Testis (tissue), 3 donors: ENCODE results near the gene GRK7. TPM values are rescaled to one million over a fixed set of nuclear protein-coding genes. Genes with fewer than 3 reads are reported as not detected.
A peak's percentile ranks its signal among the peaks of the same experiment; 100 is the strongest.

Experiments used
- DNase-seq: peaks from one replicate; pipeline ENCODE4 v3.0.0-alpha.2; 2019
- H3K27ac ChIP-seq, 2 donors: fragments of 200-600 bp; sonication (generic); one replicate each; pipeline ENCODE4 v1.5.1; 2019
- H3K27me3 ChIP-seq: fragments of 200-600 bp; sonication (generic); one replicate; pipeline ENCODE4 v1.5.1; 2019
- H3K36me3 ChIP-seq: fragments of 200-600 bp; sonication (generic); one replicate; pipeline ENCODE4 v1.5.1; 2017; ENCODE audit warnings: low read depth; ENCODE audit errors: missing control alignments
- H3K4me1 ChIP-seq: fragments of 200-600 bp; sonication (generic); one replicate; pipeline ENCODE4 v1.5.1; 2019
- H3K4me3 ChIP-seq, 2 donors: fragments of 200-600 bp; sonication (generic); one replicate each; pipeline ENCODE4 v1.5.1; 2017 to 2019
- H3K9me3 ChIP-seq: fragments of 200-600 bp; sonication (generic); one replicate; pipeline ENCODE4 v1.5.1; 2017
- POLR2A ChIP-seq: fragments of 450-650 bp; IDR thresholded peaks from one replicate; pipeline ENCODE4 v1.6.1; 2017; ENCODE audit warnings: antibody characterized with exemption, mild to moderate bottlenecking, moderate library complexity
- WGBS, 2 donors: methylation state at CpG; one replicate each; pipeline ENCODE4 v1.1.5; 2018; 5-methylcytosine and 5-hydroxymethylcytosine counted together
- intact Hi-C: fragments of 100-400 bp; cut with DNase I; formaldehyde crosslinking; loops from one replicate; pipeline ENCODE4 v1.15.1; 2023; ENCODE audit warnings: low total_unique reads
- polyA plus RNA-seq: library from polyadenylated mRNA; stranded (reverse); fragments of 350-450 nt; fragmentation: Illumina TruSeq; extraction: RNeasy Lipid Tissue Mini Kit (QIAGEN cat#74804); gene quantifications from one replicate; pipeline ENCODE4 v1.2.3, GENCODE V29; 2014; ENCODE audit warnings: low read depth, low replicate concordance; ENCODE audit not compliant: insufficient read depth
- total RNA-seq, 2 donors: library from RNA; depleted of rRNA; stranded (reverse); fragments of >200 nt; gene quantifications; one replicate each; pipeline ENCODE4 v1.2.3, GENCODE V29; 2016
- TF ChIP-seq, protein P1 (sequence below), 3 experiments: fragments of 450-650 bp in 2 of 3; fragments of 200-600 bp in 1 of 3; sonication (generic) in 1 of 3; IDR thresholded peaks; one replicate each; pipeline ENCODE4 v1.5.1; 2016 to 2019; ENCODE audit warnings: antibody characterized with exemption in 3 of 3, mild to moderate bottlenecking in 2 of 3, moderate library complexity in 1 of 3

Gene GRK7
- total and polyA plus RNA-seq, 3 donors from 2014 or later, result 0.12 to 0.31 TPM; not detected in 1

GRCh38 chr3:141738022-141738890 is 25.0 kb upstream of the GRK7 start, which contains the start of gene RNF7:
TSS of gene RNF7 (plus strand) at chr3:141738298. CDS start at chr3:141738342, 44 bp downstream.
- peak; percentile 60 for TF ChIP-seq POLR2A
- TF ChIP-seq, protein P1, sequence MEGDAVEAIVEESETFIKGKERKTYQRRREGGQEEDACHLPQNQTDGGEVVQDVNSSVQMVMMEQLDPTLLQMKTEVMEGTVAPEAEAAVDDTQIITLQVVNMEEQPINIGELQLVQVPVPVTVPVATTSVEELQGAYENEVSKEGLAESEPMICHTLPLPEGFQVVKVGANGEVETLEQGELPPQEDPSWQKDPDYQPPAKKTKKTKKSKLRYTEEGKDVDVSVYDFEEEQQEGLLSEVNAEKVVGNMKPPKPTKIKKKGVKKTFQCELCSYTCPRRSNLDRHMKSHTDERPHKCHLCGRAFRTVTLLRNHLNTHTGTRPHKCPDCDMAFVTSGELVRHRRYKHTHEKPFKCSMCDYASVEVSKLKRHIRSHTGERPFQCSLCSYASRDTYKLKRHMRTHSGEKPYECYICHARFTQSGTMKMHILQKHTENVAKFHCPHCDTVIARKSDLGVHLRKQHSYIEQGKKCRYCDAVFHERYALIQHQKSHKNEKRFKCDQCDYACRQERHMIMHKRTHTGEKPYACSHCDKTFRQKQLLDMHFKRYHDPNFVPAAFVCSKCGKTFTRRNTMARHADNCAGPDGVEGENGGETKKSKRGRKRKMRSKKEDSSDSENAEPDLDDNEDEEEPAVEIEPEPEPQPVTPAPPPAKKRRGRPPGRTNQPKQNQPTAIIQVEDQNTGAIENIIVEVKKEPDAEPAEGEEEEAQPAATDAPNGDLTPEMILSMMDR (IDR thresholded peaks at IDR 0.05), result peak; percentile 86 to 98 (median 95)
- peak; percentile 96 for DNase-seq
- no peaks in the 10 kb centered on the region for H3K27me3 ChIP-seq
- WGBS, 2 donors, result 0% methylated on average over 41 to 79 of the region's 81 CpGs
- H3K4me3 ChIP-seq, result peak within 1 kb of the TSS; percentile 96
- H3K4me1 ChIP-seq, result peaks cover 21% of the 10 kb centered on the region
- no peaks in the 10 kb centered on the region for H3K9me3 ChIP-seq
- intact Hi-C loops, result loop anchor here (10.0 kb wide), 1 partner anchor 137 kb away; the partner anchor contains the start of gene ATP1B3
- peak within 1 kb of the TSS; percentile 96 to 97 for H3K27ac ChIP-seq
- H3K36me3 ChIP-seq, result no peaks in the 10 kb centered on the region

DNA sequence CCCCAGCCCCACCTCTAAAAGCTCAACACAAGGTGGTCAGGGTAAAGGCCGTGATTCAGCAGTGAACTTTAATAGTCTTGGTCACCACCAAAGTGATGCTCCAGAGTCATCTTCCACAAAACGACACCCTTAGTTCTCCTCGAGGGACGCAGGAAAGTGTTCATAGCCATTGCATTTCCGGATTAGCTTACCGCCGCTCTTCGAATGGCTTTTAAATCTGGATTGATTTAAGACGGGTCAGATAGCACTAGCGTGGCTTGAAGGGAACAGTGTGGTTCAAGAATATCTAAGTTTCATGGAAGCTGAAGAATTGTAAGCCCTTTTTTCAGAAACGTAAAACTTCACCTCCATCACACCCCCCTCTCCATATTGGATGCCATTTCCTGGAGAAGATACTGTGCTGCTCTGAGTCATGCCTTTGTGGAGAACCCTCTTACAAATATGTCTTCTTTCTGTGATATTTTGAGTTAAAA is 24.3 kb upstream of the GRK7 start:
- WGBS, 2 donors, result 0 to 2% methylated on average over 11 of the region's 11 CpGs
- H3K36me3 ChIP-seq, result no peaks in the 10 kb centered on the region
- no peak for TF ChIP-seq POLR2A
- TF ChIP-seq, protein P1 (IDR thresholded peaks at IDR 0.05), result no peak
- intact Hi-C loops, result loop anchor here (10.0 kb wide), 1 partner anchor 136 kb away; the partner anchor contains the start of gene ATP1B3
- peak overlapping the region; percentile 96 to 97 for H3K27ac ChIP-seq
- H3K4me3 ChIP-seq, result peak overlapping the region; percentile 96
- H3K27me3 ChIP-seq, result no peaks in the 10 kb centered on the region
- no peaks in the 10 kb centered on the region for H3K9me3 ChIP-seq
- peak; percentile 33 for DNase-seq
- peaks cover 21% of the 10 kb centered on the region for H3K4me1 ChIP-seq

- no peaks in the 10 kb centered on the region for H3K27me3 ChIP-seq
- DNase-seq, result no peak
- H3K27ac ChIP-seq, result peak overlapping the region; percentile 96 to 97
- intact Hi-C loops, result loop anchor here (10.0 kb wide), 1 partner anchor 135 kb away; the partner anchor contains the start of gene ATP1B3
- H3K4me3 ChIP-seq, result peak overlapping the region in 1 of 2 donors; percentile 96
- 53 to 55% methylated on average over 2 of the region's 2 CpGs for WGBS, 2 donors
- H3K9me3 ChIP-seq, result no peaks in the 10 kb centered on the region
- H3K36me3 ChIP-seq, result no peaks in the 10 kb centered on the region
- peaks cover 21% of the 10 kb centered on the region for H3K4me1 ChIP-seq
- TF ChIP-seq, protein P1 (IDR thresholded peaks at IDR 0.05), result no peak
- TF ChIP-seq POLR2A, result no peak
Measured at GRCh38 chr3:141739731-141740130, 23.5 kb upstream of the GRK7 start.

DNA sequence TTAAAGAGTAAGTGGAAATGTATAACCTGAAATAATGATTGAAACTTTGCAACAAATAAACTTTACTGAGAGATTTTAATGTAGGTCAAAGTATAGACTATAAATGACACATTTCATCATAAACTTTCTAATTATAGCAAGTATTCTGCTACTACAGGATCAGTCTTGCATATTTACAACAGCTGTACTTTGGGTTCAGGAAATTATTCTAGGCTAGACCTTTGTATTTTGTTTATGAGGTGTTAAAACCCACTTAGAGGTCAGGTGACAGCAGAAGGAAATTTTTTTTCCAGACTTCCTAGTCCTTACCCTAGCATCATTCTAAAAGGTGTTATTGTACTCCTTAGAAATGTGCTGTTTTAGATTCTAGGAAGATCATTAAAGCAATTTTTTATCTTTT is 22.9 kb upstream of the GRK7 start:
- no peaks in the 10 kb centered on the region for H3K27me3 ChIP-seq
- peak overlapping the region in 1 of 2 donors; percentile 96 for H3K27ac ChIP-seq
- TF ChIP-seq POLR2A, result no peak
- TF ChIP-seq, protein P1 (IDR thresholded peaks at IDR 0.05), result no peak
- DNase-seq, result no peak
- no peak overlapping the region for H3K4me3 ChIP-seq
- intact Hi-C loops, result no loop called here
- peaks cover 21% of the 10 kb centered on the region for H3K4me1 ChIP-seq
- no peaks in the 10 kb centered on the region for H3K36me3 ChIP-seq
- no peaks in the 10 kb centered on the region for H3K9me3 ChIP-seq
